ENCODE measurements around the gene HS3ST2. TPM values are rescaled to one million over a fixed set of nuclear protein-coding genes. Genes with fewer than 3 reads are reported as not detected.

HS3ST2 gene
- total and polyA plus RNA-seq, 9 donors = 0.31 to 28.9 (median 0.83) TPM; not detected in 3

GRCh38 chr16:22771551-22771950 lies 42.4 kb upstream of the HS3ST2 start:
- Histone ChIP-seq H3K27me3 (no peaks in the 10 kb centered on the region), H3K4me3 (no peak overlapping the region), H3K9me3 (no peaks in the 10 kb centered on the region), H3K4me1 (ENCODE audit: insufficient read depth) (no peaks in the 10 kb centered on the region), H3K27ac (no peak overlapping the region), H3K36me3 (no peaks in the 10 kb centered on the region)
- WGBS, 3 donors = 76 to 86% (median 81%) methylated on average over 1 of the region's 1 CpG
- no peak for DNase-seq
- TF ChIP-seq POLR2A (IDR thresholded peaks at IDR 0.05) = no peak
- no peak for TF ChIP-seq CTCF (IDR thresholded peaks at IDR 0.05)
- no peak for TF ChIP-seq EP300 (IDR thresholded peaks at IDR 0.05)
- intact Hi-C loops (cut with DNase I) = loop anchor here in 1 of 4 donors (5.0 kb wide), 1 partner anchor 54 kb away; no protein-coding TSS in a partner anchor

DNA sequence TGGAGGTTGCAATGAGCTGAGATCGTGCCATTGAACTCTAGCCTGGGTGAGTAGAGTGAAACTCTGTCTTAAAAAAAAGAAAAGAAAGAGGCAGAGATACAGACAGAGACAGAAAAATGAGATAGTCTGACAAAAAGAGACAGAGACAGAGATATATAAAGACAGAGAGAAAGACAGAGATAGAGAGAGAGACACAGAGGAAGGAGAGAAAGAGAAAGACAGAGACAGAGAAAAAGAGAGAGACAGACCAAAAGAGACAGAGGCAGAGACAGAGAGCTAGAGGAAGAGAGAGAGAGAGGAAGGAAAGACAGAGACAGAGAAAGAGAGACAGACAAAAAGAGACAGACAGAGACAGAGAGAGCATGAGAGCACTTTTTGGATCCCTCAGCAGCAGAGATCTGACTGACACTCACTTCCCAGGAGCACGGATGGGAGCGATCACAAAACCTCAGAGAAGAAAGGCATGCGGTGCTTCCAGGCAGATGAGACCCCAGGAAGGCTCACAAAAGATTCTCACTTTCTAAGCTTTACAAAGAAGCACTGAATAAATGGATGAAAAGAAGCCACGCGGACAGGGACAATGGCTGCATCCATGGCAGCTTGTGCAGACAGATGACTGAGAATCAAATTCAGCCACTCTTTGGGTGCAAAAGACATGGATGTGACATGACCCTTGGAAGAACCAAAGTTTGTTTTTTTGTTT lies 38.6 kb upstream of the HS3ST2 start:
- Histone ChIP-seq H3K36me3 (no peaks in the 10 kb centered on the region), H3K27me3 (no peaks in the 10 kb centered on the region), H3K4me1 (ENCODE audit: insufficient read depth) (no peaks in the 10 kb centered on the region), H3K9me3 (no peaks in the 10 kb centered on the region), H3K4me3 (no peak overlapping the region), H3K27ac (no peak overlapping the region)
- intact Hi-C loops (cut with DNase I) = no loop called here
- WGBS, 3 donors = 47 to 55% (median 52%) methylated on average over 6 of the region's 6 CpGs
- DNase-seq = no peak
- no peak for TF ChIP-seq EP300 (IDR thresholded peaks at IDR 0.05)
- no peak for TF ChIP-seq CTCF (IDR thresholded peaks at IDR 0.05)
- TF ChIP-seq POLR2A (IDR thresholded peaks at IDR 0.05) = no peak

- Histone ChIP-seq H3K9me3 (no peaks in the 10 kb centered on the region), H3K27me3 (no peaks in the 10 kb centered on the region), H3K36me3 (no peaks in the 10 kb centered on the region), H3K4me1 (ENCODE audit: insufficient read depth) (no peaks in the 10 kb centered on the region), H3K27ac (no peak overlapping the region), H3K4me3 (no peak overlapping the region)
- no peak for DNase-seq
- WGBS, 3 donors = 74 to 80% (median 76%) methylated on average over 8 of the region's 8 CpGs
- intact Hi-C loops (cut with DNase I) = no loop called here
- TF ChIP-seq EP300 (IDR thresholded peaks at IDR 0.05) (no peak), CTCF (IDR thresholded peaks at IDR 0.05) (no peak), POLR2A (IDR thresholded peaks at IDR 0.05) (no peak)
These were observed 32.5 kb upstream of the HS3ST2 start for GRCh38 chr16:22781480-22781879.

DNA sequence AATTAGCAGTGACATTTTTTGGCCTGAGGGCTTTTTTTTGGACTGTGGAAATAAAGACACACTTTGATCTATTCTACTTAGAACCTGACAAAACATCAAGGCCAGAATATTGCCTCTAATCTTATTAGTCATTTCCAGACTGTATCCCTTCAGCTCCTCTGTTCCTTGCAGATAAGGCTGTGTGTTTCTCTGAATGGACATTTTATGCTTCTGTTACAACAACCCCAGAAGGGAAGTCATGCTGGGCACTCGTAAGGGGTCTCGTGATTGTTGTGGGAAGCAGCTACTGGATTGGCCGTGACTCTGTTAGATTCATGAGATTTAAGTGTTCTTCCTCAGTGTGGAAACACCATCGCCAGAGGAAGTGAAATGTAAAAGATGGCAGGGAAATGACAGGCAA lies 31.6 kb upstream of the HS3ST2 start:
- no peak for TF ChIP-seq POLR2A (IDR thresholded peaks at IDR 0.05)
- no peak for TF ChIP-seq EP300 (IDR thresholded peaks at IDR 0.05)
- no peak for TF ChIP-seq CTCF (IDR thresholded peaks at IDR 0.05)
- no peak overlapping the region for H3K4me3 ChIP-seq
- no peaks in the 10 kb centered on the region for H3K36me3 ChIP-seq
- H3K9me3 ChIP-seq = no peaks in the 10 kb centered on the region
- H3K27ac ChIP-seq = no peak overlapping the region
- no peaks in the 10 kb centered on the region for H3K4me1 ChIP-seq (ENCODE audit: insufficient read depth)
- H3K27me3 ChIP-seq = no peaks in the 10 kb centered on the region
- intact Hi-C loops (cut with DNase I) = no loop called here
- no peak for DNase-seq
- WGBS, 3 donors = 39 to 42% (median 39%) methylated on average over 4 of the region's 4 CpGs
